B cell (primary cell): ENCODE results near the gene BCAP29. TPM values are rescaled to one million over a fixed set of nuclear protein-coding genes. Genes with fewer than 3 reads are reported as not detected.

Experiments
- ATAC-seq: fragments of 200-7000 bp; cut with Tn5 transposase; one replicate; pipeline ENCODE4 v1.10.0; 2021; ENCODE audit warnings: low read depth, mild to moderate bottlenecking, moderate number of reproducible peaks, moderate library complexity
- CTCF ChIA-PET: fragments of 350-600 bp; sonication (Branson Sonifier 250); formaldehyde crosslinking; loops from one replicate; lab custom pipeline; 2021; ENCODE audit warnings: antibody characterized with exemption, inconsistent platforms; lab: Charles Lee
- POLR2A ChIA-PET: fragments of 350-600 bp; sonication (Branson Sonifier 250); formaldehyde crosslinking; loops from one replicate; lab custom pipeline; 2021; ENCODE audit warnings: antibody characterized with exemption; lab: Charles Lee
- DNase-seq: peaks from one replicate; pipeline ENCODE4 v3.0.0; 2013
- H2AFZ ChIP-seq: 2 replicates; pipeline ENCODE4 v1.6.1; 2012; ENCODE audit warnings: mild to moderate bottlenecking, low read depth, low read length; ENCODE audit not compliant: insufficient read depth, poor library complexity, severe bottlenecking
- H3K27ac ChIP-seq, 2 donors: 1 replicate in 1 of 2; 2 replicates in 1 of 2; pipeline ENCODE4 v1.5.1; 2012 to 2013; ENCODE audit warnings: low read length in 2 of 2, mild to moderate bottlenecking in 2 of 2, moderate library complexity in 1 of 2
- H3K27me3 ChIP-seq, 4 experiments: fragments of 200-600 bp in 1 of 4; sonication (generic) in 1 of 4; replicated peaks in 1 of 4; 1 replicate in 2 of 4; 2 replicates in 2 of 4; pipeline versions ENCODE4 v1.6.1 to v1.7.0; 2013 to 2016; ENCODE audit warnings: low read length in 3 of 4, mild to moderate bottlenecking in 2 of 4, mixed read lengths in 1 of 4, moderate library complexity in 1 of 4; ENCODE audit not compliant: insufficient read depth in 4 of 4, control insufficient read depth in 3 of 4; ENCODE audit errors: control extremely low read depth in 1 of 4
- H3K36me3 ChIP-seq, 2 experiments: replicated peaks in 1 of 2; 1 replicate in 1 of 2; 2 replicates in 1 of 2; pipeline versions ENCODE4 v1.6.1 to v1.7.1; 2013; ENCODE audit warnings: low read length in 1 of 2; ENCODE audit not compliant: insufficient read depth in 2 of 2, control insufficient read depth in 1 of 2; ENCODE audit errors: control extremely low read depth in 1 of 2, extremely low read depth in 1 of 2
- H3K4me1 ChIP-seq, 2 donors: fragments of 200-600 bp in 1 of 2; sonication (generic) in 1 of 2; 1 replicate in 1 of 2; 2 replicates in 1 of 2; pipeline versions ENCODE4 v1.5.1 to v1.6.1; 2013 to 2017; ENCODE audit warnings: low read length in 2 of 2; ENCODE audit not compliant: control insufficient read depth in 2 of 2, insufficient read depth in 2 of 2
- H3K4me2 ChIP-seq: replicated peaks from 2 replicates; pipeline ENCODE3; 2012; ENCODE audit warnings: mild to moderate bottlenecking, low read depth, low read length; ENCODE audit not compliant: poor library complexity, severe bottlenecking
- H3K4me3 ChIP-seq, 5 experiments: fragments of 200-600 bp in 1 of 5; sonication (generic) in 1 of 5; 1 replicate in 3 of 5; 2 replicates in 2 of 5; pipeline versions ENCODE4 v1.5.1 to v1.7.0; 2011 to 2016; ENCODE audit warnings: low read length in 4 of 5, mild to moderate bottlenecking in 4 of 5, low read depth in 2 of 5, control low read depth in 1 of 5, moderate library complexity in 1 of 5; ENCODE audit not compliant: insufficient read depth in 1 of 5; ENCODE audit errors: control extremely low read depth in 1 of 5, extremely low read depth in 1 of 5
- H3K79me2 ChIP-seq: fragments of 200-600 bp; sonication (generic); one replicate; pipeline ENCODE4 v1.6.0; 2016; ENCODE audit warnings: low read length; ENCODE audit not compliant: control insufficient read depth, insufficient read depth
- H3K9ac ChIP-seq: fragments of 200-600 bp; sonication (generic); 2 replicates; pipeline ENCODE4 v1.6.1; 2017; ENCODE audit warnings: mild to moderate bottlenecking, low read length, moderate library complexity
- H3K9me3 ChIP-seq, 3 donors: one replicate each; pipeline versions ENCODE4 v1.6.1 to v1.7.1; 2013; ENCODE audit warnings: low read length in 2 of 3; ENCODE audit not compliant: control insufficient read depth in 2 of 3, insufficient read depth in 1 of 3; ENCODE audit errors: control extremely low read depth in 1 of 3
- H4K20me1 ChIP-seq: 2 replicates; pipeline ENCODE4 v1.6.0; 2012; ENCODE audit warnings: mild to moderate bottlenecking, low read length; ENCODE audit not compliant: insufficient read depth, control insufficient read depth, poor library complexity, severe bottlenecking
- H3K27ac Mint-ChIP-seq: one replicate; pipeline ENCODE4 v1.8.0; 2021; ENCODE audit warnings: mixed read lengths
- H3K27me3 Mint-ChIP-seq: one replicate; pipeline ENCODE4 v1.8.0; 2021; ENCODE audit warnings: mixed read lengths
- H3K4me1 Mint-ChIP-seq: one replicate; pipeline ENCODE4 v1.8.0; 2021; ENCODE audit warnings: mixed read lengths
- H3K4me3 Mint-ChIP-seq: one replicate; pipeline ENCODE4 v1.8.0; 2021; ENCODE audit warnings: mixed read lengths
- H3K9me3 Mint-ChIP-seq: one replicate; pipeline ENCODE4 v1.8.0; 2022; ENCODE audit warnings: mixed read lengths; ENCODE audit not compliant: insufficient read depth
- EZH2 ChIP-seq: IDR thresholded peaks from 2 replicates; pipeline ENCODE4 v1.6.1; 2012; ENCODE audit warnings: borderline replicate concordance, low read depth, mild to moderate bottlenecking, moderate library complexity, low read length; ENCODE audit not compliant: insufficient read depth, poor library complexity, severe bottlenecking
- WGBS: methylation state at CpG from one replicate; pipeline ENCODE4 v1.1.5; 2013; ENCODE audit warnings: missing lambda C conversion rate; ENCODE audit not compliant: insufficient coverage; 5-methylcytosine and 5-hydroxymethylcytosine counted together
- intact Hi-C: fragments of 100-400 bp; cut with micrococcal nuclease; formaldehyde crosslinking; loops from one replicate; pipeline ENCODE4 v1.10.0; 2022
- polyA plus RNA-seq: library from polyadenylated mRNA; depleted of rRNA; stranded (reverse); fragments of >200 nt; gene quantifications from 2 replicates; pipeline ENCODE4 v1.2.3, GENCODE V29; 2012
- total RNA-seq, 2 donors: library from RNA; stranded (reverse); fragments of 120-200 nt in 1 of 2; gene quantifications; 1 replicate in 1 of 2; 2 replicates in 1 of 2; pipeline versions ENCODE4 v1.2.3 to v1.2.4, GENCODE V29; 2013 to 2022
- TF ChIP-seq, protein P1 (sequence below): fragments of 200-600 bp; IDR thresholded peaks from one replicate; pipeline ENCODE4 v1.8.0; 2022; ENCODE audit warnings: antibody characterized with exemption, mild to moderate bottlenecking

The BCAP29 gene
- total and polyA plus RNA-seq, 2 donors (not counting 1 experiment from before 2014, with no cell fraction given), result 24.6 to 27.3 TPM

DNA sequence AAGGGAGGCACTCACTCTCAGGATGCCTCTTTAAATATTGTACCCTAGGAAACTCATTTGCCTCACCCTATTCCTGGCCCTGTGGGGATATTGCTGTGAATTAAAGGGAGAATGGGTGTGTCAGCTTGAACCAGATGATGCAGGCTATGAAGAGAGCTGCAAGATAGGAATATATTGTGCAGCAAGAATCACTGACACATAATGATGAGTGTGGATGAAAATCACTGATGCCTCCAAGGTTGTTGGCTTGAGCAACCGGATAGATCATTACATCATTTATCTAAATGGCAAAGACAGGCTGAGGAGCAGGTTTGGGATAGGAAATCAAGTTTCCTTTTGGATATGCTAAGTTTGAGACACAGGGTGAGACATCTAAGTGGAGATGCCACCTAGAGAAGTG lies 86.7 kb downstream of the BCAP29 start:
- no peak overlapping the region for H2AFZ ChIP-seq
- Mint-ChIP-seq H3K4me3 (no peak overlapping the region), H3K27ac (no peak overlapping the region), H3K27me3 (peaks cover 23% of the 10 kb centered on the region), H3K9me3 (no peaks in the 10 kb centered on the region), H3K4me1 (peaks cover 10% of the 10 kb centered on the region)
- ATAC-seq, result no peak
- CTCF ChIA-PET, result no interaction called here
- no peak overlapping the region for H3K9ac ChIP-seq
- no peak overlapping the region for H3K27ac ChIP-seq
- no peaks in the 10 kb centered on the region for H4K20me1 ChIP-seq
- H3K9me3 ChIP-seq, result no peaks in the 10 kb centered on the region
- no peak for DNase-seq
- no peak overlapping the region for H3K4me2 ChIP-seq
- peaks cover 5 to 6% of the 10 kb centered on the region in 2 donors for H3K4me1 ChIP-seq
- WGBS, result no CpG with 5 or more reads among the region's 1 CpG
- no peaks in the 10 kb centered on the region for H3K36me3 ChIP-seq
- POLR2A ChIA-PET, result no interaction called here
- H3K4me3 ChIP-seq, result no peak overlapping the region
- peaks cover 0 to 16% (median 8%) of the 10 kb centered on the region in 4 experiments for H3K27me3 ChIP-seq
- no peaks in the 10 kb centered on the region for H3K79me2 ChIP-seq
- no peak for TF ChIP-seq EZH2
- TF ChIP-seq, protein P1, sequence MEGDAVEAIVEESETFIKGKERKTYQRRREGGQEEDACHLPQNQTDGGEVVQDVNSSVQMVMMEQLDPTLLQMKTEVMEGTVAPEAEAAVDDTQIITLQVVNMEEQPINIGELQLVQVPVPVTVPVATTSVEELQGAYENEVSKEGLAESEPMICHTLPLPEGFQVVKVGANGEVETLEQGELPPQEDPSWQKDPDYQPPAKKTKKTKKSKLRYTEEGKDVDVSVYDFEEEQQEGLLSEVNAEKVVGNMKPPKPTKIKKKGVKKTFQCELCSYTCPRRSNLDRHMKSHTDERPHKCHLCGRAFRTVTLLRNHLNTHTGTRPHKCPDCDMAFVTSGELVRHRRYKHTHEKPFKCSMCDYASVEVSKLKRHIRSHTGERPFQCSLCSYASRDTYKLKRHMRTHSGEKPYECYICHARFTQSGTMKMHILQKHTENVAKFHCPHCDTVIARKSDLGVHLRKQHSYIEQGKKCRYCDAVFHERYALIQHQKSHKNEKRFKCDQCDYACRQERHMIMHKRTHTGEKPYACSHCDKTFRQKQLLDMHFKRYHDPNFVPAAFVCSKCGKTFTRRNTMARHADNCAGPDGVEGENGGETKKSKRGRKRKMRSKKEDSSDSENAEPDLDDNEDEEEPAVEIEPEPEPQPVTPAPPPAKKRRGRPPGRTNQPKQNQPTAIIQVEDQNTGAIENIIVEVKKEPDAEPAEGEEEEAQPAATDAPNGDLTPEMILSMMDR, result no peak
- intact Hi-C loops, result no loop called here

DNA sequence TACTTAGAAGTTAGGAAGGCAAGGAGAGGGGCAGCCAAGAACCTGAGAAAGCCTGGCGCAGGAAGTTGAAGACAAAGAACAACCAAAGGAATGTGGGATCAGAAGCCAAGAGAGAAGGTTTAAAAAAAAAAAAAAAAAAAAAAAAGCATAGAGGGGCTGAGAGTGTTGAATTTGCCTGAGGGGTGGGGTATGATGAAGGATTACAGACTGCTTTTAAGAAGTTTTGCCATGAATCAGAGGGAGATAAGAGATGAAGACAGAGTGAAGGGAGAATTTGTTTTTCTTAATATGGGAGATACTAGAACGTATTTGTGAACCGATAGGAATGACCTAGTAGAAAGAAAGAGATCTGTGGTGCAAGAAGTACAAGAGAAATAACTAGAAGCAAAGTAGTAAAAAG lies 87.3 kb downstream of the BCAP29 start:
- no peaks in the 10 kb centered on the region for H3K79me2 ChIP-seq
- peaks cover 0 to under 1% of the 10 kb centered on the region in 2 donors for H3K4me1 ChIP-seq
- ATAC-seq (no peak), DNase-seq (no peak)
- TF ChIP-seq, protein P1, result no peak
- no peak for TF ChIP-seq EZH2
- CTCF ChIA-PET, result no interaction called here
- H3K4me2 ChIP-seq, result no peak overlapping the region
- no peak overlapping the region for H3K27ac ChIP-seq
- H3K9ac ChIP-seq, result no peak overlapping the region
- intact Hi-C loops, result no loop called here
- Mint-ChIP-seq H3K4me1 (peaks cover 8% of the 10 kb centered on the region), H3K4me3 (no peak overlapping the region), H3K27ac (no peak overlapping the region), H3K9me3 (no peaks in the 10 kb centered on the region), H3K27me3 (peaks cover 19% of the 10 kb centered on the region)
- no peaks in the 10 kb centered on the region for H3K9me3 ChIP-seq
- no peak overlapping the region for H2AFZ ChIP-seq
- WGBS, result 100% methylated on average over 1 of the region's 3 CpGs
- H3K36me3 ChIP-seq, result no peaks in the 10 kb centered on the region
- H3K4me3 ChIP-seq, result no peak overlapping the region
- POLR2A ChIA-PET, result no interaction called here
- peaks cover 0 to 15% (median 4%) of the 10 kb centered on the region in 4 experiments for H3K27me3 ChIP-seq
- no peaks in the 10 kb centered on the region for H4K20me1 ChIP-seq
